K562 (cell line): ENCODE data around the gene CCDC47. TPM values are rescaled to one million over a fixed set of nuclear protein-coding genes. Genes with fewer than 3 reads are reported as not detected.

Source experiments
- FOXM1 ChIP-seq, 2 experiments: fragments of 450-650 bp in 1 of 2; sonication (generic) in 1 of 2; formaldehyde crosslinking in 1 of 2; IDR thresholded peaks; 2 replicates each; pipeline versions ENCODE4 v1.6.1 to v1.9.0; 2017 to 2022; ENCODE audit warnings: low read depth in 2 of 2, mild to moderate bottlenecking in 2 of 2, missing genetic modification reagents in 1 of 2, moderate library complexity in 1 of 2
- HMGXB4 ChIP-seq: sonication (generic); formaldehyde crosslinking; IDR thresholded peaks from 2 replicates; pipeline ENCODE4 v1.8.1; 2023; ENCODE audit warnings: mild to moderate bottlenecking, missing genetic modification reagents
- MNT ChIP-seq, 2 experiments: fragments of 450-650 bp; conservative IDR thresholded peaks; 2 replicates each; pipeline ENCODE4 v1.6.1; 2017; ENCODE audit warnings: mild to moderate bottlenecking in 2 of 2, moderate library complexity in 2 of 2
- NR2C2 ChIP-seq, 2 experiments: fragments of 200-800 bp in 1 of 2; sonication (Bioruptor generic) in 1 of 2; sonication (generic) in 1 of 2; formaldehyde crosslinking in 1 of 2; IDR thresholded peaks; 2 replicates each; pipeline versions ENCODE4 v1.6.1 to v1.8.0; 2016 to 2022; ENCODE audit warnings: mild to moderate bottlenecking in 1 of 2, missing compliant biosample characterization in 1 of 2, missing genetic modification characterization in 1 of 2, missing genetic modification reagents in 1 of 2
- PCBP2 ChIP-seq: fragments of 200-400 bp; formaldehyde crosslinking; IDR thresholded peaks from 2 replicates; pipeline ENCODE4 v1.6.1; 2018; ENCODE audit warnings: low read length, low read depth, mild to moderate bottlenecking, moderate library complexity; ENCODE audit not compliant: poor library complexity, severe bottlenecking
- PREB ChIP-seq: sonication (generic); formaldehyde crosslinking; IDR thresholded peaks from 2 replicates; pipeline ENCODE4 v1.8.1; 2023; ENCODE audit warnings: mild to moderate bottlenecking, missing genetic modification reagents
- SUPT5H ChIP-seq: fragments of 450-650 bp; IDR thresholded peaks from 2 replicates; pipeline ENCODE4 v1.6.1; 2016
- UBTF ChIP-seq, 2 experiments: IDR thresholded peaks; 2 replicates each; pipeline ENCODE4 v1.6.1; 2012; ENCODE audit warnings: improper control_type of control experiment in 2 of 2, low read depth in 2 of 2, low read length in 2 of 2, borderline replicate concordance in 1 of 2
- YBX1 ChIP-seq: fragments of 450-650 bp; IDR thresholded peaks from 2 replicates; pipeline ENCODE4 v1.7.1; 2016; ENCODE audit warnings: mild to moderate bottlenecking
- YY1 ChIP-seq, 3 experiments: IDR thresholded peaks; 2 replicates each; pipeline ENCODE4 v1.6.1; 2011; ENCODE audit warnings: low read length in 2 of 3, mild to moderate bottlenecking in 2 of 3, moderate library complexity in 2 of 3, borderline replicate concordance in 1 of 3, control low read depth in 1 of 3, low read depth in 1 of 3; ENCODE audit not compliant: insufficient read depth in 3 of 3, insufficient replicate concordance in 2 of 3, control insufficient read depth in 1 of 3, insufficient read length in 1 of 3; ENCODE audit errors: extremely low read depth in 1 of 3
- ZBTB1 ChIP-seq: sonication (generic); formaldehyde crosslinking; IDR thresholded peaks from 2 replicates; pipeline ENCODE4 v1.8.1; 2023; ENCODE audit warnings: missing genetic modification reagents, low read depth, mild to moderate bottlenecking, borderline replicate concordance
- ZNF408 ChIP-seq: fragments of 250-450 bp; sonication (Bioruptor Pico); IDR thresholded peaks from 2 replicates; pipeline ENCODE4 v1.4.0; 2020; ENCODE audit warnings: low read depth, mild to moderate bottlenecking, moderate library complexity
- polyA plus RNA-seq, 8 experiments: library from polyadenylated mRNA; depleted of rRNA in 4 of 8; stranded (reverse) in 5 of 8; unstranded in 3 of 8; fragments of >200 nt; fragmentation: Nextera tagmentation in 2 of 8; fragmentation: Illumina TruSeq in 1 of 8; extraction: Ambion mirVana in 2 of 8; extraction: Trizol in 1 of 8; gene quantifications; 2 replicates each; pipeline versions ENCODE4 v1.2.1 to v1.2.3, GENCODE V29; 2011 to 2014; ENCODE audit warnings: inconsistent platforms in 1 of 8, missing spikeins in 1 of 8
- total RNA-seq, 7 experiments: library from RNA; depleted of rRNA in 6 of 7; stranded (reverse); fragments of >200 nt in 6 of 7; fragmentation: Illumina TruSeq in 2 of 7; extraction: Trizol in 2 of 7; gene quantifications; 2 replicates each; pipeline versions ENCODE4 v1.2.1 to v1.2.3, GENCODE V29; 2011 to 2021; ENCODE audit warnings: low replicate concordance in 1 of 7

CCDC47 gene
- total and polyA plus RNA-seq, 9 of the 15 experiments (the other 6 are each of a cell fraction or from before 2014, with no cell fraction given), result 15.5 to 162 (median 122) TPM

GRCh38 chr17:63774141-63774968, 958 bp upstream of the CCDC47 start, which contains the start of gene DDX42 (continued):
- TF ChIP-seq MNT (conservative IDR thresholded peaks at IDR 0.05) (no peak), HMGXB4 (0 out of 2 replicates have a peak, but pooled peaks have one; percentile 33), FOXM1 (IDR thresholded peaks at IDR 0.05; ENCODE audit: low read depth) (no peak), FOXM1 (CRISPR knock-in tag; IDR thresholded peaks at IDR 0.05; ENCODE audit: low read depth) (0 out of 2 replicates have a peak, but pooled peaks have one; percentile 74), NR2C2 (CRISPR knock-in tag; IDR thresholded peaks at IDR 0.05) (no peak), NR2C2 (tag; IDR thresholded peaks at IDR 0.05) (peak; percentile 48; the same call in 1 of the 2 replicates), UBTF (IDR thresholded peaks at IDR 0.05; ENCODE audit: borderline replicate concordance in 1 of 2, low read depth in 2 of 2, low read length in 2 of 2) (peak; percentile 89 to 91; a peak in 3 of 4 replicates), SUPT5H (peak; percentile 56), YBX1 (no peak), PREB (CRISPR knock-in tag) (0 out of 2 replicates have a peak, but pooled peaks have one; percentile 27), YY1 (IDR thresholded peaks at IDR 0.05; ENCODE audit: borderline replicate concordance in 1 of 3, control insufficient read depth in 1 of 3, extremely low read depth in 1 of 3, insufficient read depth in 3 of 3, insufficient read length in 1 of 3, insufficient replicate concordance in 2 of 3, low read depth in 1 of 3, low read length in 2 of 3) (peak in 1 of 3 experiments; percentile 7), ZNF408 (CRISPR knock-in tag) (no peak), PCBP2 (no peak), ZBTB1 (CRISPR knock-in tag) (peak; percentile 100)
- TF ChIP-seq, all 486 proteins: peak for 44
